GM19025 (cell line): ENCODE data around the gene ALAS1.
"Not testable (repeated sequence)": the region's sequence is repeated elsewhere in the genome, so short reads cannot be mapped to it uniquely, and the experiment has no call there.

Source experiments
- ATAC-seq: cut with Tn5 transposase; IDR thresholded peaks from one replicate; pipeline ENCODE4 v1.9.1; 2021; ENCODE audit warnings: mild to moderate bottlenecking, low read depth, moderate library complexity; ENCODE audit not compliant: unreplicated experiment

Gene ALAS1

GRCh38 chr3:52197842-52198625, at the start of gene ALAS1:
Gene ALAS1, plus strand, starts transcription at chr3:52198160. Its CDS starts 1,082 bp downstream, at chr3:52199242.
- ATAC-seq: peak; percentile 83

GRCh38 chr3:52149021-52149420, 48.9 kb upstream of the ALAS1 start:
- no peak for ATAC-seq

DNA sequence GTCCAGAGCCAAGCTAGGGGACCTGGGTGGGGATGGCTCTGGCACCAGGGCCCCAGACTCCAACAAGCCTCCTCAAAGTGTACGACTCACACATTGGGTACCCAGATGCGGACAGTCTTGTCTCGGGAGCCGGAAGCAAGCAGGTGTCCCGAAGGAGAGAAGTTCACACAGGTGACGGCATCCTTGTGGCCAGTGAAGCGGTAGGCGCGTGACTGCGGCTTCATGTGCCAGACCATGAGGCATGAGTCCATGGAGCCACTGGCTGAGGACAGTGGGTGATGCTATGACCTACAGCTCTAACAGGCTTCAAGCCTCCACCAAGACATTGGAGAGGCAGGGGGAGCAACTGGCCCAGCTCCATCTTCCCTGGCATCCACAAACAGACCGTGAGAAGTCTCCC, 48.2 kb upstream of the ALAS1 start:
- no peak for ATAC-seq

DNA sequence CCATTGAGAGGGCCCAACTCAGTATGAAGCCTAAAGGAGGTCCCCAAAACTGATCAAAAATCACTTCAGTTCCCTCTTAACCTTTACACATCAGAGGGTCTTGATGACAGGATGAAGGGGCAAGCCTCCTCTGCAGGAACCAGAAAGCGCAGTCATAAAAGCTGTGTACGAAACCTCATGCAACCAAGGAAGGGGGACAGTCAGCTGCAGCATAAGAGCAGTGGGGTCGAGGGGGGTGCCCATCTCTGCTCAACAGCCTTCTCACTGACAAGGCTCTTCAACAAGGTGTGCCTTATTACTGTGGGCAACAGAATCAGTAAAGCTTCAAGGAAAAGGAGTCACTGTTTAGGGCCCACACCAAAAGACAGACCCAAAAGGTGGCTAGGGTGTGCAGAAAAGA, 47.6 kb upstream of the ALAS1 start:
- no peak for ATAC-seq

- ATAC-seq: no peak
These were observed 47.1 kb upstream of the ALAS1 start for GRCh38 chr3:52150860-52151259.

DNA sequence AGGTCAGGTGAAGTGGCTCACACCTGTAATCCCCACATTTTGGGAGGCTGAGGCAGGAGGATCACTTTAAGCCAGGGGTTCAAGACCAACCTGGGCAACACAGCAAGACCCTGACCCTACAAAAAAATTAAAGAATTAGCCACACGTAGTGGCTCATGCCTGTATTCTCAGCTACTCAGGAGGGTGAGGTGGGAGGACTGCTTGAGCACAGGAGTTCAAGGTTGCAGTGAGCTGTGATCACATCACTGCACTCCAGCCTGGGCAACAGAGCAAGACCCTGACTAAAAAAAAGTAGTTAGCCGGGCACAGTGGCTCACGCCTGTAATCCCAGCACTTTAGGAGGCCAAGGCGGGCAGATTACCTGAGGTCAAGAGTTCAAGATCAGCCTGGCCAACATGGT, 46.0 kb upstream of the ALAS1 start:
- ATAC-seq: not testable (repeated sequence)

DNA sequence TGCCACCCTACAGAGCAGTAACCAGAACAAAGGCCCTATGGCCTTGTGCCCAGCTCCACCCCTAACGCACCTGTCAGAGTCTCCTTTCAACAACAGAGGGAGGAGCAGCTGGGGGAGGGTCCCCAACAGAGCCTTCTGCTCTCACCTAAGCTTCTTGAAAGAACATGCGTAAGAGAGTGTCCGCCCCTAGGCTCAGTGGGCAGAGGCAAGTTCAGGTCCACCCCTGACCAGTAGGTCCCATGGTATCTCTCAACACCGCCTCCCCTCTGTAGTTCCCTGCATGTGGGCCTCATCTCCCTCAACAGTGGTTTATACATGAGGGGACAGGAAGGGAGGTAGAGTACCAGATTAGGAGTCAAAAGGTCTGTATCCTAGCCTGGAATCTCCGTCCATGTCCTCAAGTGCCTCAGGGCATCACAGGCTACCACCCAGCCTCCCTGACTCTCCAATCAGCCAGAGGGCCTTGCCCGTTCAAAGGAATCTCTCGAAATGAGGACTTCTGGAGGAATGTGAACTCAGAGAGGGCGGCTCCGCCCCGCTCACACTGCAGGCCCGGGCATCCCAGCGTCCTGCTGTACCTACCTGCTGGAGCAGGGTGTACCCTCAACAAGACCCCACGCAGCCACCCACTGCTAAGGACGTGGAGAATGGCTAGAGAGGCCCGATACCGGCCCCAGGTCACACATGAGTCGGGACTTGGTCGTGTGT, 44.4 kb upstream of the ALAS1 start:
- ATAC-seq: no peak

- ATAC-seq: peak; percentile 74
These were observed 43.5 kb upstream of the ALAS1 start, which contains the start of gene POC1A for GRCh38 chr3:52154135-52155094. Gene POC1A, minus strand, starts transcription at chr3:52154423. Its CDS starts 51 bp downstream, at chr3:52154372.

DNA sequence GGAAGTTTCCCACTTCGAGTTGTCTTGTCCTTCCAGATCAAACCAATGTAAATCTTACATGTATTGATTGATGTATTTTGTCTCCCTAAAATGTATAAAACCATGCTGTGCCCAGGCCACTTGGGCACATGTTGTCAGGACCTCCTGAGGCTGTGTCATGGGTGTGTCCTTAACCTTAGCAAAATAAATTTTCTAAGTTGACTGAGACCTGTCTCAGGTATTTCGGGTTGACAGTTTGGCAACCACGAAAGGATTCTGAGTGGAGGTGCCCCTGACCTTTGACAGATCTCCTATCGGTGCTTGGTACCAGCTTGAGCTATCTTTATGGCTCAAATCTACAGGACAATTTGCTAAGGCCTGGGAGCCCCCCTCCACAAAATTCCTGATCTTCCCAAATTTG, 42.0 kb upstream of the ALAS1 start:
- ATAC-seq: no peak

GRCh38 chr3:52159503-52159902, 38.5 kb upstream of the ALAS1 start:
- ATAC-seq: no peak

- ATAC-seq: no peak
These were observed 35.6 kb upstream of the ALAS1 start for GRCh38 chr3:52162250-52162872.

- ATAC-seq: no peak
These were observed 30.7 kb upstream of the ALAS1 start for GRCh38 chr3:52167240-52167639.

- ATAC-seq: not testable (repeated sequence)
These were observed 27.7 kb upstream of the ALAS1 start for GRCh38 chr3:52170217-52170616.

- no peak for ATAC-seq
These were observed 26.3 kb upstream of the ALAS1 start for GRCh38 chr3:52171514-52172261.

GRCh38 chr3:52172262-52172757, 25.6 kb upstream of the ALAS1 start:
- ATAC-seq: no peak

DNA sequence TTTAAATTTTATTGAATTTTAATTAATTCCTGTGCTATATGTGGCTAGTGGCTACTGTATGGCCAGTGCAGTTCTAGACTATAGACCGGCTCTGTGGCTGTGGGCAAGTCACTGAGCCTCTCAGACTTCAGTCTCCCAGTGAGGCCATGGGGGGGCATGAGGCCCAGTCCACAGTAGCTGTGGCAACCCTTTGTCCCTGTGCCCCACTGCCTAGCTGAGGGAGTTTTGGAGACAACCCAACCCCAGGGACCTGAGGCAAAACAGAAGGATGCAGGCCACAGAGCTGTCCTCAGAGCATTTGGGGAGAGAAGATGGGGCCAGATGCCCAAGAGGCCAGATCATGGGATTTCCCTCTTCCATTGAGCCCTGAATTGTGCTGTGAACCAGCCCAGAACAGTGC, 24.9 kb upstream of the ALAS1 start:
- no peak for ATAC-seq

GRCh38 chr3:52174896-52175295, 23.1 kb upstream of the ALAS1 start:
- ATAC-seq: no peak

- no peak for ATAC-seq
These were observed 22.4 kb upstream of the ALAS1 start for GRCh38 chr3:52175416-52176179.
